Measurements from ENCODE around the gene MAN2A2. TPM values are rescaled to one million over a fixed set of nuclear protein-coding genes. Genes with fewer than 3 reads are reported as not detected.

Gene MAN2A2
- total and polyA plus RNA-seq, 9 of the 15 experiments (the other 6 are each of a cell fraction or from before 2014, with no cell fraction given) = 7.3 to 151 (median 43.4) TPM

- TF ChIP-seq ZNF318 (IDR thresholded peaks at IDR 0.05; ENCODE audit: borderline replicate concordance in 1 of 2, low read depth in 1 of 2) (no peak), PCBP2 (IDR thresholded peaks at IDR 0.05; ENCODE audit: low read depth, low read length, poor library complexity, severe bottlenecking) (no peak), NCOA1 (IDR thresholded peaks at IDR 0.05; ENCODE audit: low read depth) (no peak), ERF (CRISPR knock-in tag; IDR thresholded peaks at IDR 0.05) (no peak), GTF2E2 (tag; IDR thresholded peaks at IDR 0.05) (no peak), AFF1 (IDR thresholded peaks at IDR 0.05; ENCODE audit: low read depth in 1 of 2, partially characterized antibody in 2 of 2) (no peak), HNRNPLL (IDR thresholded peaks at IDR 0.05; ENCODE audit: low read depth, low read length, poor library complexity, severe bottlenecking) (no peak), CLOCK (CRISPR knock-in tag; IDR thresholded peaks at IDR 0.05; ENCODE audit: borderline replicate concordance) (no peak), DDX20 (tag; IDR thresholded peaks at IDR 0.05; ENCODE audit: low read depth) (no peak), ZNF655 (CRISPR knock-in tag; IDR thresholded peaks at IDR 0.05) (no peak)
Measured at GRCh38 chr15:90891346-90891949, 11.7 kb upstream of the MAN2A2 start (continued).
